NCI-H460 (cell line): ENCODE data around the gene CTTNBP2. TPM values are rescaled to one million over a fixed set of nuclear protein-coding genes. Genes with fewer than 3 reads are reported as not detected.
"Not testable (repeated sequence)": the region's sequence is repeated elsewhere in the genome, so short reads cannot be mapped to it uniquely, and the experiment has no call there.

ENCODE experiments used
- DNase-seq: peaks from one replicate; pipeline ENCODE4 v3.0.0-alpha.2; 2016; ENCODE audit warnings: low read depth; ENCODE audit errors: extremely low read depth
- total RNA-seq: library from RNA; depleted of rRNA; stranded (reverse); fragments of >200 nt; shearing (Covaris generic); gene quantifications from 2 replicates; pipeline ENCODE4 v1.2.3, GENCODE V29; 2014

The CTTNBP2 gene
- total RNA-seq, 1 experiment from 2014 or later = 0.94 TPM

- no peak for DNase-seq
Observed at GRCh38 chr7:117756586-117757085, 116.6 kb downstream of the CTTNBP2 start.

- DNase-seq = no peak
Observed at GRCh38 chr7:117755136-117755535, 118.1 kb downstream of the CTTNBP2 start.

GRCh38 chr7:117751775-117752174, 121.5 kb downstream of the CTTNBP2 start:
- DNase-seq = no peak

GRCh38 chr7:117750612-117751563, 122.4 kb downstream of the CTTNBP2 start:
- DNase-seq = peak; percentile 14

GRCh38 chr7:117741962-117742361, 131.3 kb downstream of the CTTNBP2 start:
- DNase-seq = no peak

- no peak for DNase-seq
Observed at GRCh38 chr7:117739085-117739484, 134.2 kb downstream of the CTTNBP2 start.

GRCh38 chr7:117737926-117738325, 135.3 kb downstream of the CTTNBP2 start:
- DNase-seq = no peak

GRCh38 chr7:117731455-117731854, 141.8 kb downstream of the CTTNBP2 start:
- no peak for DNase-seq

- DNase-seq = no peak
Observed at GRCh38 chr7:117730390-117730789, 142.9 kb downstream of the CTTNBP2 start.

- DNase-seq = no peak
Observed at GRCh38 chr7:117728890-117729624, 144.2 kb downstream of the CTTNBP2 start.

- DNase-seq = no peak
Observed at GRCh38 chr7:117724898-117725297, 148.3 kb downstream of the CTTNBP2 start.

- DNase-seq = no peak
Observed at GRCh38 chr7:117719377-117719776, 153.9 kb downstream of the CTTNBP2 start.

GRCh38 chr7:117718116-117718835, 155.0 kb downstream of the CTTNBP2 start:
- DNase-seq = no peak

- no peak for DNase-seq
Observed at GRCh38 chr7:117717357-117717756, 155.9 kb downstream of the CTTNBP2 start.

GRCh38 chr7:117716707-117717299, 156.4 kb downstream of the CTTNBP2 start:
- DNase-seq = no peak

GRCh38 chr7:117715784-117716445, 157.3 kb downstream of the CTTNBP2 start:
- DNase-seq = peak; percentile 49

GRCh38 chr7:117711556-117711955, 161.7 kb downstream of the CTTNBP2 start:
- DNase-seq = no peak

- not testable (repeated sequence) for DNase-seq
Observed at GRCh38 chr7:117708173-117708572, 165.1 kb downstream of the CTTNBP2 start.

GRCh38 chr7:117707080-117707479, 166.2 kb downstream of the CTTNBP2 start:
- no peak for DNase-seq

- no peak for DNase-seq
Observed at GRCh38 chr7:117706210-117706609, 167.0 kb downstream of the CTTNBP2 start.
